HepG2 (cell line): Measurements from ENCODE around the gene TPST1. TPM values are rescaled to one million over a fixed set of nuclear protein-coding genes. Genes with fewer than 3 reads are reported as not detected.

Source experiments
- AGO2 ChIP-seq: fragments of 200-400 bp; formaldehyde crosslinking; optimal IDR thresholded peaks from 2 replicates; pipeline ENCODE3; 2017; ENCODE audit warnings: mild to moderate bottlenecking, low read depth, low read length, moderate library complexity
- CENPT ChIP-seq: sonication (generic); formaldehyde crosslinking; IDR thresholded peaks from 2 replicates; pipeline ENCODE4 v1.8.0; 2022; ENCODE audit warnings: low read depth, mild to moderate bottlenecking, moderate library complexity, missing genetic modification reagents
- GPBP1L1 ChIP-seq: sonication (generic); formaldehyde crosslinking; IDR thresholded peaks from 2 replicates; pipeline ENCODE4 v1.5.0; 2020; ENCODE audit warnings: mild to moderate bottlenecking, missing genetic modification reagents
- HHEX ChIP-seq: IDR thresholded peaks from 2 replicates; pipeline ENCODE4 v1.6.1; 2016; ENCODE audit warnings: control low read depth
- RFXAP ChIP-seq: sonication (generic); formaldehyde crosslinking; IDR thresholded peaks from 2 replicates; pipeline ENCODE4 v1.4.0; 2020; ENCODE audit warnings: missing genetic modification reagents, borderline replicate concordance
- ZBTB2 ChIP-seq: sonication (generic); formaldehyde crosslinking; IDR thresholded peaks from 2 replicates; pipeline ENCODE4 v1.8.0; 2022; ENCODE audit warnings: low read depth, missing genetic modification reagents
- ZNF281 ChIP-seq: sonication (generic); formaldehyde crosslinking; IDR thresholded peaks from 2 replicates; pipeline ENCODE4 v1.4.0; 2020; ENCODE audit warnings: missing genetic modification reagents, borderline replicate concordance
- ZNF414 ChIP-seq: sonication (generic); formaldehyde crosslinking; IDR thresholded peaks from 2 replicates; pipeline ENCODE4 v1.5.0; 2020; ENCODE audit warnings: missing genetic modification reagents
- ZNF431 ChIP-seq: sonication (generic); formaldehyde crosslinking; IDR thresholded peaks from 2 replicates; pipeline ENCODE4 v1.9.0; 2022; ENCODE audit warnings: missing genetic modification reagents, low read depth, mild to moderate bottlenecking, borderline replicate concordance
- ZNF75D ChIP-seq: sonication (generic); formaldehyde crosslinking; IDR thresholded peaks from 2 replicates; pipeline ENCODE4 v1.8.1; 2023; ENCODE audit warnings: missing genetic modification reagents, mild to moderate bottlenecking, borderline replicate concordance
- ZNF770 ChIP-seq: sonication (generic); formaldehyde crosslinking; IDR thresholded peaks from 2 replicates; pipeline ENCODE4 v1.5.0; 2020; ENCODE audit warnings: mild to moderate bottlenecking, missing genetic modification reagents
- ZNF878 ChIP-seq: sonication (generic); formaldehyde crosslinking; IDR thresholded peaks from 2 replicates; pipeline ENCODE4 v1.8.1; 2023; ENCODE audit warnings: mild to moderate bottlenecking, missing genetic modification reagents, moderate library complexity
- polyA plus RNA-seq, 8 experiments: library from polyadenylated mRNA; depleted of rRNA in 3 of 8; stranded (reverse) in 7 of 8; unstranded in 1 of 8; fragments of >200 nt; fragmentation: Illumina TruSeq in 4 of 8; extraction: Trizol in 4 of 8; gene quantifications; 2 replicates each; pipeline versions ENCODE4 v1.2.1 to v1.2.3, GENCODE V29; 2011 to 2016; ENCODE audit warnings: low read depth in 4 of 8, missing spikeins in 1 of 8, mixed read lengths in 1 of 8; ENCODE audit not compliant: insufficient read depth in 1 of 8
- total RNA-seq, 5 experiments: library from RNA; depleted of rRNA; stranded (reverse); fragments of >200 nt; fragmentation: Illumina TruSeq; extraction: Trizol; gene quantifications; 2 replicates each; pipeline ENCODE4 v1.2.3, GENCODE V29; 2016; ENCODE audit warnings: low read depth in 1 of 5
- TF ChIP-seq, protein P1 (sequence below): sonication (generic); formaldehyde crosslinking; IDR thresholded peaks from 2 replicates; pipeline ENCODE4 v1.5.0; 2020; ENCODE audit warnings: missing genetic modification reagents
- TF ChIP-seq, protein P2 (sequence below), 2 experiments: sonication (generic) in 1 of 2; formaldehyde crosslinking in 1 of 2; IDR thresholded peaks; 2 replicates each; pipeline versions ENCODE4 v1.5.1 to v1.6.1; 2011 to 2020; ENCODE audit warnings: borderline replicate concordance in 1 of 2, low read depth in 1 of 2, low read length in 1 of 2, mild to moderate bottlenecking in 1 of 2, missing genetic modification reagents in 1 of 2, moderate library complexity in 1 of 2

The TPST1 gene
- total and polyA plus RNA-seq, 2 of the 13 experiments (the other 11 are each of a cell fraction or from before 2014, with no cell fraction given): 24.3 to 34.1 TPM

DNA sequence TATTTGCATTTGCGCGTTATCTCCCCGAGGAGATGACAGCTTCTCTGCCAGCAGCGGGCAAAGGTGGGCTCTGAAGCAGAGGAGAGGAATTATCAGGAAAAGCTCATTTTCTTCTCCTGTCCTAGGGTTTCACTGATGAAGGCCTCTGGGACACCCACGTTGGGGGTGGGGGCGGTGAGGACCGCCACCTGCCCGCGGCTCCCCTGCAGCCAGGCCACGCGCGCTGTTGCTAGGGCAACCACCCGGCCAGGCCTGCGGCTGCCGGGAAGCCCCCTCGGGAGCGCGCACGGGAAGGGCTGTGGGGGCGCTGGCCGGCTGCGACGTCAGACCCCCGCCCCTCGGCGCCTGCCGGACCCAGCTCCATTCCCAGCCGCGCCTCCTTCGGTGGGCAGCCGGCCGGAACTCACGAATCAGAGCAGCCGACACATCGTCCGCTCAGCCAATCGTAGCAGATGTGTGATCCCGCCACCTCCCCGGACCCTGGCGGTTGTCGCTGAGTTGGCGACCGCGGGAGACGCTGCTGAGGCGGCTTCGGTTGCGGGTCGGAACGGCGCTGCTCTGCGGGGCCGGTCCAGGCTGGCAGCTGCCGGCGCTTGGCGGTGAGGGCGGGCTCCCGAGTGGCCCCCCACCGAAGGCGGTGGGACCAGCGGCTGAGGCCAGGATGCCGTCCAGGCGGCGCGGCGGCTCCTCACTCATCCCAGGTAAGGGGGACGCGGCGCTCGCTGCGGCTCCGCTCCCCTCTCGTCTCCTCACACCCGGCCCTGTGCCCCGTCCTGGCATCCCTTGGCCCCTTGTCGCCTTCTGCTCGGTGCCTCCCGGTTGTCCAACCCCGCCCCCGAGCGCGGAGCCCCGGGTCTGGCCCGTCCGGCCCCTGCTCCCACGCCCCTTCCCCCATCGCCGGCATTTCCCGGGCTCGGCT, at the start of gene TPST1 (continued):
- TF ChIP-seq ZNF281: peak; percentile 54; the same call in 1 of the 2 replicates
- TF ChIP-seq, protein P1, sequence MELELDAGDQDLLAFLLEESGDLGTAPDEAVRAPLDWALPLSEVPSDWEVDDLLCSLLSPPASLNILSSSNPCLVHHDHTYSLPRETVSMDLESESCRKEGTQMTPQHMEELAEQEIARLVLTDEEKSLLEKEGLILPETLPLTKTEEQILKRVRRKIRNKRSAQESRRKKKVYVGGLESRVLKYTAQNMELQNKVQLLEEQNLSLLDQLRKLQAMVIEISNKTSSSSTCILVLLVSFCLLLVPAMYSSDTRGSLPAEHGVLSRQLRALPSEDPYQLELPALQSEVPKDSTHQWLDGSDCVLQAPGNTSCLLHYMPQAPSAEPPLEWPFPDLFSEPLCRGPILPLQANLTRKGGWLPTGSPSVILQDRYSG: no peak
- TF ChIP-seq HHEX (CRISPR knock-in tag): no peak
- no peak; the same call in 1 of the 2 replicates for TF ChIP-seq ZNF431 (CRISPR knock-in tag)
- TF ChIP-seq ZNF75D (CRISPR knock-in tag): no peak
- 0 out of 2 replicates have a peak, but pooled peaks have one; percentile 6 for TF ChIP-seq ZNF414 (CRISPR knock-in tag)
- TF ChIP-seq, protein P2, sequence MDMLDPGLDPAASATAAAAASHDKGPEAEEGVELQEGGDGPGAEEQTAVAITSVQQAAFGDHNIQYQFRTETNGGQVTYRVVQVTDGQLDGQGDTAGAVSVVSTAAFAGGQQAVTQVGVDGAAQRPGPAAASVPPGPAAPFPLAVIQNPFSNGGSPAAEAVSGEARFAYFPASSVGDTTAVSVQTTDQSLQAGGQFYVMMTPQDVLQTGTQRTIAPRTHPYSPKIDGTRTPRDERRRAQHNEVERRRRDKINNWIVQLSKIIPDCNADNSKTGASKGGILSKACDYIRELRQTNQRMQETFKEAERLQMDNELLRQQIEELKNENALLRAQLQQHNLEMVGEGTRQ (IDR thresholded peaks at IDR 0.05; ENCODE audit: low read depth, low read length): no peak
- TF ChIP-seq, protein P2 (CRISPR knock-in tag; IDR thresholded peaks at IDR 0.05; ENCODE audit: borderline replicate concordance): no peak
- TF ChIP-seq GPBP1L1 (CRISPR knock-in tag): no peak
- TF ChIP-seq ZBTB2 (CRISPR knock-in tag): peak; percentile 84
- no peak for TF ChIP-seq CENPT (CRISPR knock-in tag)
- peak; percentile 93 for TF ChIP-seq RFXAP
- TF ChIP-seq ZNF770: 0 out of 2 replicates have a peak, but pooled peaks have one; percentile 22
- peak; percentile 24 for TF ChIP-seq AGO2
- TF ChIP-seq ZNF878 (CRISPR knock-in tag): no peak
